ENCODE results near the gene ZNF668.

GRCh38 chr16:31022544-31023251 lies 51.3 kb downstream of the ZNF668 start:
- TF ChIP-seq EP300 (IDR thresholded peaks at IDR 0.05; ENCODE audit: low read depth) (no peak), CTCF (IDR thresholded peaks at IDR 0.05) (no peak), POLR2A (IDR thresholded peaks at IDR 0.05) (no peak)
